Gastroesophageal sphincter (tissue), 4 donors: ENCODE results near the gene ST3GAL2. TPM values are rescaled to one million over a fixed set of nuclear protein-coding genes. Genes with fewer than 3 reads are reported as not detected.

ENCODE experiments used
- ATAC-seq: fragments of 150-250 bp; one replicate; pipeline ENCODE4 v1.9.1; 2016; ENCODE audit warnings: mild to moderate bottlenecking, moderate library complexity
- H3K27ac ChIP-seq, 4 donors: fragments of 200-600 bp; sonication (generic) in 3 of 4; 1 replicate in 3 of 4; 2 replicates in 1 of 4; pipeline ENCODE4 v1.5.1; 2016 to 2019
- H3K27me3 ChIP-seq: fragments of 200-600 bp; sonication (generic); one replicate; pipeline ENCODE4 v1.5.1; 2019
- H3K36me3 ChIP-seq, 2 donors: fragments of 200-600 bp; sonication (generic); one replicate each; pipeline ENCODE4 v1.5.1; 2019; ENCODE audit warnings: control low read depth in 1 of 2
- H3K4me1 ChIP-seq, 3 donors: fragments of 200-600 bp; sonication (generic); 1 replicate in 2 of 3; 2 replicates in 1 of 3; pipeline ENCODE4 v1.5.1; 2016 to 2019; ENCODE audit warnings: control low read depth in 2 of 3
- H3K4me3 ChIP-seq, 2 donors: fragments of 200-600 bp; sonication (generic); one replicate each; pipeline ENCODE4 v1.5.1; 2019; ENCODE audit warnings: mild to moderate bottlenecking in 1 of 2, moderate library complexity in 1 of 2
- H3K9me3 ChIP-seq, 3 donors: fragments of 200-600 bp; sonication (generic); one replicate each; pipeline ENCODE4 v1.5.1; 2017 to 2019; ENCODE audit warnings: control low read depth in 2 of 3
- EP300 ChIP-seq: sonication (generic); formaldehyde crosslinking; IDR thresholded peaks from one replicate; pipeline ENCODE4 v1.6.1; 2017; ENCODE audit warnings: antibody characterized with exemption, mild to moderate bottlenecking
- POLR2A ChIP-seq, 2 donors: fragments of 450-650 bp; IDR thresholded peaks; one replicate each; pipeline ENCODE4 v1.6.1; 2017; ENCODE audit warnings: antibody characterized with exemption in 2 of 2, mild to moderate bottlenecking in 2 of 2, moderate library complexity in 1 of 2
- POLR2AphosphoS5 ChIP-seq: sonication (generic); formaldehyde crosslinking; IDR thresholded peaks from one replicate; pipeline ENCODE4 v1.6.1; 2017; ENCODE audit warnings: antibody characterized with exemption
- WGBS, 2 donors: methylation state at CpG; one replicate each; pipeline ENCODE4 v1.1.5; 2018; ENCODE audit warnings: low coverage in 1 of 2; 5-methylcytosine and 5-hydroxymethylcytosine counted together
- total RNA-seq, 4 donors: library from RNA; depleted of rRNA; stranded (reverse); fragments of >200 nt; gene quantifications; one replicate each; pipeline ENCODE4 v1.1.0, GENCODE V29; 2016
- TF ChIP-seq, protein P1 (sequence below), 4 experiments: fragments of 200-600 bp in 2 of 4; fragments of 450-650 bp in 2 of 4; sonication (generic) in 1 of 4; IDR thresholded peaks; one replicate each; pipeline ENCODE4 v1.5.1; 2017 to 2019; ENCODE audit warnings: antibody characterized with exemption in 4 of 4, mild to moderate bottlenecking in 2 of 4, moderate library complexity in 2 of 4

ST3GAL2 gene
- total RNA-seq, 4 donors from 2014 or later: 17.6 to 35.6 (median 24.8) TPM

DNA sequence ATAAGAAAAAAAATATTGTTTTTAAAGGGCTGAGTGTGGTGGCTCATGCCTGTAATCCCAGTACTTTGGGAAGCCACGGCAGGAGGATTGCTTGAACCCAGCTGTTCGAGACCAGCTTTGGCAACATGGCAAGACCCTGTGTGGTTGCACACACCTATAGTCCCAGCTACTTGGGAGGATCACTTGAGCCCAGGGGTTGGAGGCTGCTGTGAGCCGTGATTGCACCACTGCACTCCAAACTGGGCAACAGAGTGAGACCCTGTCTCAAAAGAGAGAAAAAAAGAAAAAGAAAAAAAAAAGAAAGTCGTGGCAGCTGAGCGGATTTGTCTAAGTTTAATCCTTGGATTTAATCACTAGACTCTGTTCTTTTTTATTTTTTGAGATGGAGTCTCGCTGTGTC is 9.2 kb upstream of the ST3GAL2 start:
- no peaks in the 10 kb centered on the region for H3K36me3 ChIP-seq
- 80 to 95% methylated on average over 5 to 6 of the region's 6 CpGs for WGBS, 2 donors
- H3K27ac ChIP-seq: no peak overlapping the region
- no peaks in the 10 kb centered on the region for H3K9me3 ChIP-seq
- TF ChIP-seq, protein P1, sequence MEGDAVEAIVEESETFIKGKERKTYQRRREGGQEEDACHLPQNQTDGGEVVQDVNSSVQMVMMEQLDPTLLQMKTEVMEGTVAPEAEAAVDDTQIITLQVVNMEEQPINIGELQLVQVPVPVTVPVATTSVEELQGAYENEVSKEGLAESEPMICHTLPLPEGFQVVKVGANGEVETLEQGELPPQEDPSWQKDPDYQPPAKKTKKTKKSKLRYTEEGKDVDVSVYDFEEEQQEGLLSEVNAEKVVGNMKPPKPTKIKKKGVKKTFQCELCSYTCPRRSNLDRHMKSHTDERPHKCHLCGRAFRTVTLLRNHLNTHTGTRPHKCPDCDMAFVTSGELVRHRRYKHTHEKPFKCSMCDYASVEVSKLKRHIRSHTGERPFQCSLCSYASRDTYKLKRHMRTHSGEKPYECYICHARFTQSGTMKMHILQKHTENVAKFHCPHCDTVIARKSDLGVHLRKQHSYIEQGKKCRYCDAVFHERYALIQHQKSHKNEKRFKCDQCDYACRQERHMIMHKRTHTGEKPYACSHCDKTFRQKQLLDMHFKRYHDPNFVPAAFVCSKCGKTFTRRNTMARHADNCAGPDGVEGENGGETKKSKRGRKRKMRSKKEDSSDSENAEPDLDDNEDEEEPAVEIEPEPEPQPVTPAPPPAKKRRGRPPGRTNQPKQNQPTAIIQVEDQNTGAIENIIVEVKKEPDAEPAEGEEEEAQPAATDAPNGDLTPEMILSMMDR (IDR thresholded peaks at IDR 0.05): no peak
- TF ChIP-seq POLR2AphosphoS5: no peak
- H3K27me3 ChIP-seq: peaks cover 13% of the 10 kb centered on the region
- no peaks in the 10 kb centered on the region for H3K4me1 ChIP-seq
- no peak overlapping the region for H3K4me3 ChIP-seq
- ATAC-seq: no peak

- ATAC-seq: no peak
- WGBS, 2 donors: 74 to 82% methylated on average over 4 of the region's 4 CpGs
- Histone ChIP-seq H3K4me1 (peaks cover 0 to 5% (median 4%) of the 10 kb centered on the region in 3 donors), H3K36me3 (no peaks in the 10 kb centered on the region), H3K27ac (no peak overlapping the region), H3K27me3 (no peaks in the 10 kb centered on the region), H3K9me3 (no peaks in the 10 kb centered on the region), H3K4me3 (no peak overlapping the region)
- no peak for TF ChIP-seq POLR2AphosphoS5
- TF ChIP-seq POLR2A (IDR thresholded peaks at IDR 0.05): no peak
- no peak for TF ChIP-seq EP300
Measured at GRCh38 chr16:70444249-70445063, 5.6 kb upstream of the ST3GAL2 start.

DNA sequence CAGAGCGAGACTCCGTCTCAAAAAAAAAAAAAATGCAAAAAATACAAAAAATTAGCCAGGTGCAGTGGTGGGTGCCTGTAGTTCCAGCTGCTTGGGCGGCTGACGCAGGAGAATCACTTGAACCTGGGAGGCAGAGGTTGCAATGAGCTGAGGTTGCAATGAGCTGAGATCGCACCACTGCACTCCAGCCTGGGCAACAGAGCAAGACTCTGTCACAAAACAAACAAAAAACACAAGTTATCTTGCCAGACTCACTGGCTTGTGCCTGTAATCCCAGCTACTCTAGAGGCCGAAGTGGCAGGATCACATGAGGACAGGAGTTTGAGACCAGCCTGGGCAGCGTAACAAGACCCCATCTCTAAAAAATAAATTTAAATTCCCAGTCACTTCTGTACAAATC is 3.4 kb upstream of the ST3GAL2 start:
- Histone ChIP-seq H3K36me3 (no peaks in the 10 kb centered on the region), H3K4me3 (no peak overlapping the region), H3K27ac (no peak overlapping the region), H3K27me3 (no peaks in the 10 kb centered on the region), H3K4me1 (peaks cover 0 to 19% (median 9%) of the 10 kb centered on the region in 3 donors), H3K9me3 (no peaks in the 10 kb centered on the region)
- ATAC-seq: no peak
- no peak for TF ChIP-seq POLR2AphosphoS5
- TF ChIP-seq POLR2A (IDR thresholded peaks at IDR 0.05): no peak
- no peak for TF ChIP-seq EP300
- TF ChIP-seq, protein P1 (IDR thresholded peaks at IDR 0.05): no peak
- WGBS, 2 donors: 80 to 88% methylated on average over 1 to 2 of the region's 7 CpGs

- TF ChIP-seq, protein P1 (IDR thresholded peaks at IDR 0.05): no peak
- TF ChIP-seq POLR2AphosphoS5: no peak
- no peak for TF ChIP-seq POLR2A (IDR thresholded peaks at IDR 0.05)
- no peak for TF ChIP-seq EP300
- no peak overlapping the region for H3K4me3 ChIP-seq
- H3K4me1 ChIP-seq: peaks cover 0 to 27% (median 17%) of the 10 kb centered on the region in 3 donors
- H3K27ac ChIP-seq: no peak overlapping the region
- no peaks in the 10 kb centered on the region for H3K9me3 ChIP-seq
- H3K27me3 ChIP-seq: no peaks in the 10 kb centered on the region
- no peak for ATAC-seq
- 94 to 96% methylated on average over 5 to 6 of the region's 8 CpGs for WGBS, 2 donors
- no peaks in the 10 kb centered on the region for H3K36me3 ChIP-seq
Measured at GRCh38 chr16:70441406-70441990, 2.6 kb upstream of the ST3GAL2 start.

GRCh38 chr16:70440009-70440692 is 1.3 kb upstream of the ST3GAL2 start:
- Histone ChIP-seq H3K27me3 (no peaks in the 10 kb centered on the region), H3K36me3 (no peaks in the 10 kb centered on the region), H3K4me1 (peaks cover 0 to 40% (median 19%) of the 10 kb centered on the region in 3 donors), H3K9me3 (no peaks in the 10 kb centered on the region), H3K4me3 (no peak overlapping the region), H3K27ac (peak overlapping the region in 1 of 4 donors; percentile 86)
- 73 to 75% methylated on average over 2 to 6 of the region's 11 CpGs for WGBS, 2 donors
- TF ChIP-seq, protein P1 (IDR thresholded peaks at IDR 0.05): no peak
- TF ChIP-seq EP300 (no peak), POLR2AphosphoS5 (no peak), POLR2A (IDR thresholded peaks at IDR 0.05) (no peak)
- no peak for ATAC-seq
